ENCODE results near the gene FDCSP. TPM values are rescaled to one million over a fixed set of nuclear protein-coding genes. Genes with fewer than 3 reads are reported as not detected.
"Not testable (repeated sequence)": the region's sequence is repeated elsewhere in the genome, so short reads cannot be mapped to it uniquely, and the experiment has no call there.

The FDCSP gene
- total RNA-seq, 1 experiment from 2014 or later, result not detected

GRCh38 chr4:70216109-70216508, 9.8 kb upstream of the FDCSP start:
- H3K27me3 ChIP-seq (ENCODE audit: low read length), result peaks cover 19% of the 10 kb centered on the region; the same call in 1 of the 2 replicates
- H3K4me3 ChIP-seq (ENCODE audit: low read length); H3F3A ChIP-seq (ENCODE audit: low read length, unreplicated experiment); H3K9me2 ChIP-seq (replicated peaks; ENCODE audit: low read length); POLR2A ChIA-PET (ENCODE audit: unreplicated experiment); H2AFZ ChIP-seq (ENCODE audit: low read length); H3K36me3 ChIP-seq (ENCODE audit: low read depth, low read length); H3K79me2 ChIP-seq (ENCODE audit: low read length); ATAC-seq; H3K9me3 ChIP-seq (ENCODE audit: low read length); H3K27ac ChIP-seq (ENCODE audit: low read length); BruUV-seq (replicated peaks); CTCF ChIA-PET; H3K4me2 ChIP-seq (ENCODE audit: low read length); intact Hi-C loops (cut with micrococcal nuclease); DNase-seq; H4K20me1 ChIP-seq (ENCODE audit: low read length); H3K4me1 ChIP-seq (ENCODE audit: insufficient read depth, low read length); H3K9ac ChIP-seq (ENCODE audit: low read length): not testable (repeated sequence)

DNA sequence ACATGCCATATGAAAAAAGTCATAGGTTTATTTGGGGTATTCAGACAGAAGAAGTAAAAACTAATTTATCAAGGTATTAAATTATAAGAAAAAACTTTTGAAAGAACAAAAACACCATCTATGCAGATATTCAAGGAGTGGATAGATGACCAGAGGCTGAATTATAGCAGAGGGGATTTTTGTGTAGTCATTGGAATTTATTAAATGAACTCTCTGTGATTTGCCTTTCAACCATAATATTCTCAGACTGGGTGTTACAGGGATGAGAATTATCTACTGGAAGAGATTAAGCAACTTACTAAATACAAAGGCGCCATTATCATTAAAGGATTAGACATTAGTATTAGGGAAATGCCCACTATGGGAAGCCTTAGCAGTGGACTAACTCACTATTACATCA, 9.4 kb upstream of the FDCSP start:
- H3K79me2 ChIP-seq (ENCODE audit: low read length); H3K27ac ChIP-seq (ENCODE audit: low read length); H3K4me1 ChIP-seq (ENCODE audit: insufficient read depth, low read length); H3F3A ChIP-seq (ENCODE audit: low read length, unreplicated experiment); intact Hi-C loops (cut with micrococcal nuclease); H3K9me3 ChIP-seq (ENCODE audit: low read length); H3K4me3 ChIP-seq (ENCODE audit: low read length); H2AFZ ChIP-seq (ENCODE audit: low read length); ATAC-seq; DNase-seq; BruUV-seq (replicated peaks); H3K36me3 ChIP-seq (ENCODE audit: low read depth, low read length); CTCF ChIA-PET; H3K9me2 ChIP-seq (replicated peaks; ENCODE audit: low read length); POLR2A ChIA-PET (ENCODE audit: unreplicated experiment); H3K9ac ChIP-seq (ENCODE audit: low read length); H3K4me2 ChIP-seq (ENCODE audit: low read length); H4K20me1 ChIP-seq (ENCODE audit: low read length): not testable (repeated sequence)
- peaks cover 19% of the 10 kb centered on the region; the same call in 1 of the 2 replicates for H3K27me3 ChIP-seq (ENCODE audit: low read length)

- H2AFZ ChIP-seq (ENCODE audit: low read length); H3K4me1 ChIP-seq (ENCODE audit: insufficient read depth, low read length); H3K36me3 ChIP-seq (ENCODE audit: low read depth, low read length); BruUV-seq (replicated peaks); H3K9ac ChIP-seq (ENCODE audit: low read length); ATAC-seq; H4K20me1 ChIP-seq (ENCODE audit: low read length); H3K9me2 ChIP-seq (replicated peaks; ENCODE audit: low read length); CTCF ChIA-PET; H3K27ac ChIP-seq (ENCODE audit: low read length); H3F3A ChIP-seq (ENCODE audit: low read length, unreplicated experiment); H3K9me3 ChIP-seq (ENCODE audit: low read length); intact Hi-C loops (cut with micrococcal nuclease); DNase-seq; H3K4me2 ChIP-seq (ENCODE audit: low read length); POLR2A ChIA-PET (ENCODE audit: unreplicated experiment); H3K4me3 ChIP-seq (ENCODE audit: low read length); H3K79me2 ChIP-seq (ENCODE audit: low read length): not testable (repeated sequence)
- H3K27me3 ChIP-seq (ENCODE audit: low read length), result peaks cover 29% of the 10 kb centered on the region
Observed at GRCh38 chr4:70221389-70221788, 4.5 kb upstream of the FDCSP start.

- intact Hi-C loops (cut with micrococcal nuclease); POLR2A ChIA-PET (ENCODE audit: unreplicated experiment): not testable (repeated sequence)
Observed at GRCh38 chr4:70221818-70222217, 4.1 kb upstream of the FDCSP start.

DNA sequence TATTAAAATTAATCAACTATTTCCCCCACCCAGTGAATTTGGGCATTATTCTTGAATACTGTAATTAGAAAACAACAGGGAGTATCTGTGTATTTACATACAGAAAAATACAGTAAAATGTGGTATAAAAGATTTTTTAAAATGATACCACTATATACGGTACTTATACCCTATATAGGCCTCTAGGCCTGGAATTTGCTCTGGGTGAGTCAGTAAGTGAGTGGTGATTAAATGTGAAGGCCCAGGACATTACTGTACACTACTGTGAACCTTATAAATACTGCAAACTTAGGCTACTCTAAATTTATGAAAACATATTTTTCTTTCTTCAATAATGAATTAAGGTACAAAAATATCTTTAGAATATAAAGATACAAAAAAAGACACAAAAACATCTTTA, 10.2 kb downstream of the FDCSP start:
- no peaks in the 10 kb centered on the region for H3K9me2 ChIP-seq (replicated peaks; ENCODE audit: low read length)
- no TSS peak for BruUV-seq (replicated peaks)
- DNase-seq (no peak), ATAC-seq (no peak)
- no peaks in the 10 kb centered on the region for H3K4me1 ChIP-seq (ENCODE audit: insufficient read depth, low read length)
- no peaks in the 10 kb centered on the region for H3K36me3 ChIP-seq (ENCODE audit: low read depth, low read length)
- no peak overlapping the region for H3K9ac ChIP-seq (ENCODE audit: low read length)
- TF ChIP-seq CTCF (conservative IDR thresholded peaks at IDR 0.05; ENCODE audit: low read depth, low read length) (no peak), EZH2 (IDR thresholded peaks at IDR 0.05; ENCODE audit: low read length, unreplicated experiment) (no peak), EZH2phosphoT487 (IDR thresholded peaks at IDR 0.05; ENCODE audit: borderline replicate concordance, low read length) (no peak)
- H3K27ac ChIP-seq (ENCODE audit: low read length), result no peak overlapping the region
- H3K9me3 ChIP-seq (ENCODE audit: low read length), result no peaks in the 10 kb centered on the region
- intact Hi-C loops (cut with micrococcal nuclease), result no loop called here
- H2AFZ ChIP-seq (ENCODE audit: low read length), result no peak overlapping the region
- H3K79me2 ChIP-seq (ENCODE audit: low read length), result no peaks in the 10 kb centered on the region
- ChIA-PET CTCF (no interaction called here), POLR2A (ENCODE audit: unreplicated experiment) (no interaction called here)
- no peaks in the 10 kb centered on the region for H4K20me1 ChIP-seq (ENCODE audit: low read length)
- no peaks in the 10 kb centered on the region for H3F3A ChIP-seq (ENCODE audit: low read length, unreplicated experiment)
- H3K4me3 ChIP-seq (ENCODE audit: low read length), result no peak overlapping the region
- no peak overlapping the region for H3K4me2 ChIP-seq (ENCODE audit: low read length)
- H3K27me3 ChIP-seq (ENCODE audit: low read length), result peaks cover 3% of the 10 kb centered on the region; the same call in 1 of the 2 replicates

More at GRCh38 chr4:70221818-70222217, 4.1 kb upstream of the FDCSP start:
- CTCF ChIA-PET; H3K27ac ChIP-seq (ENCODE audit: low read length); H4K20me1 ChIP-seq (ENCODE audit: low read length); H3F3A ChIP-seq (ENCODE audit: low read length, unreplicated experiment); H3K4me2 ChIP-seq (ENCODE audit: low read length); H3K9ac ChIP-seq (ENCODE audit: low read length); H3K9me2 ChIP-seq (replicated peaks; ENCODE audit: low read length); H3K4me1 ChIP-seq (ENCODE audit: insufficient read depth, low read length); DNase-seq; H2AFZ ChIP-seq (ENCODE audit: low read length); BruUV-seq (replicated peaks); ATAC-seq; H3K79me2 ChIP-seq (ENCODE audit: low read length); H3K36me3 ChIP-seq (ENCODE audit: low read depth, low read length); H3K9me3 ChIP-seq (ENCODE audit: low read length); H3K4me3 ChIP-seq (ENCODE audit: low read length): not testable (repeated sequence)
- H3K27me3 ChIP-seq (ENCODE audit: low read length), result peaks cover 31% of the 10 kb centered on the region

All from PC-3 (cell line).